HCT116 (cell line): ENCODE results near the gene RAPGEF1. TPM values are rescaled to one million over a fixed set of nuclear protein-coding genes. Genes with fewer than 3 reads are reported as not detected.

Source experiments
- ATAC-seq: fragments of 200-7000 bp; cut with Tn5 transposase; 2 replicates; pipeline ENCODE4 v1.9.1; 2020; ENCODE audit warnings: mild to moderate bottlenecking, moderate library complexity
- BruUV-seq: library from RNA; stranded (reverse); fragments of 400-500 nt; replicated peaks from 2 replicates; lab custom pipeline; 2021; lab: Mats Ljungman, UMichigan
- CTCF ChIA-PET: fragments of 300-600 bp; sonication (Branson Sonifier 250); formaldehyde crosslinking; loops from one replicate; lab custom pipeline; 2021; ENCODE audit warnings: antibody characterized with exemption; lab: Charles Lee
- POLR2A ChIA-PET: fragments of 300-600, 350-600 bp; sonication (Branson Sonifier 250); formaldehyde crosslinking; loops from one replicate; lab custom pipeline; 2021; ENCODE audit warnings: antibody characterized with exemption; lab: Charles Lee
- RAD21 ChIA-PET, 2 experiments: fragments of 300-600 bp; sonication (Branson Sonifier 250); formaldehyde crosslinking; loops; one replicate each; lab custom pipeline; 2023; ENCODE audit warnings: low total read pairs in 2 of 2; ENCODE audit not compliant: uncharacterized antibody in 2 of 2, unreplicated experiment in 2 of 2, low non-redundant PET in 1 of 2; lab: Charles Lee
- DNase-seq: peaks from one replicate; pipeline ENCODE4 v3.0.0-alpha.2; 2010; ENCODE audit warnings: low read depth, low spot score
- H2AFZ ChIP-seq: fragments of 200-600 bp; shearing (Covaris generic), sonication (generic); 2 replicates; pipeline ENCODE4 v1.6.1; 2017; ENCODE audit warnings: low read depth, mixed run types, mixed read lengths, antibody characterized with exemption, low read length; ENCODE audit not compliant: poor library complexity, severe bottlenecking
- H3K27ac ChIP-seq: 2 replicates; pipeline ENCODE4 v1.5.1; 2012; ENCODE audit warnings: low read depth, low read length
- H3K27me3 ChIP-seq: fragments of 200-600 bp; sonication (generic); 2 replicates; pipeline ENCODE4 v1.6.1; 2016; ENCODE audit warnings: mixed run types, low read length, mixed read lengths; ENCODE audit not compliant: insufficient read depth
- H3K36me3 ChIP-seq, 2 experiments: fragments of 200-500 bp in 1 of 2; fragments of 200-600 bp in 1 of 2; sonication (Bioruptor generic) in 1 of 2; sonication (generic) in 1 of 2; 2 replicates each; pipeline versions ENCODE4 v1.5.1 to v1.6.1; 2014 to 2016; ENCODE audit warnings: low read length in 2 of 2, inconsistent platforms in 1 of 2, mixed read lengths in 1 of 2, mixed run types in 1 of 2; ENCODE audit not compliant: insufficient read depth in 2 of 2, control insufficient read depth in 1 of 2
- H3K4me1 ChIP-seq, 2 experiments: fragments of 200-600 bp in 1 of 2; sonication (generic) in 1 of 2; 2 replicates each; pipeline versions ENCODE4 v1.5.1 to v1.6.1; 2012 to 2017; ENCODE audit warnings: low read length in 2 of 2, inconsistent platforms in 1 of 2, mild to moderate bottlenecking in 1 of 2, mixed read lengths in 1 of 2, mixed run types in 1 of 2, moderate library complexity in 1 of 2; ENCODE audit not compliant: insufficient read depth in 2 of 2, control insufficient read depth in 1 of 2
- H3K4me2 ChIP-seq: fragments of 200-600 bp; sonication (generic); 2 replicates; pipeline ENCODE4 v1.6.1; 2017; ENCODE audit warnings: mixed run types, low read length, mixed read lengths
- H3K4me3 ChIP-seq, 2 experiments: fragments of 200-600 bp in 1 of 2; sonication (generic) in 1 of 2; replicated peaks in 1 of 2; 2 replicates each; pipeline ENCODE4 v1.5.1; 2011 to 2016; ENCODE audit warnings: low read length in 2 of 2, control low read depth in 1 of 2, low read depth in 1 of 2, mild to moderate bottlenecking in 1 of 2, mixed read lengths in 1 of 2, mixed run types in 1 of 2
- H3K79me2 ChIP-seq: fragments of 200-600 bp; sonication (generic); 2 replicates; pipeline ENCODE4 v1.6.1; 2017; ENCODE audit warnings: mild to moderate bottlenecking, mixed run types, low read length, moderate library complexity, mixed read lengths; ENCODE audit not compliant: insufficient read depth
- H3K9ac ChIP-seq: fragments of 200-600 bp; sonication (generic); 2 replicates; pipeline ENCODE4 v1.6.1; 2016; ENCODE audit warnings: low read length, mixed read lengths
- H3K9me2 ChIP-seq: fragments of 200-600 bp; sonication (generic), shearing (Covaris generic); 2 replicates; pipeline ENCODE4 v1.6.1; 2017; ENCODE audit warnings: mixed run types, mild to moderate bottlenecking, moderate library complexity; ENCODE audit not compliant: insufficient read depth
- H3K9me3 ChIP-seq, 2 experiments: fragments of 200-500 bp in 1 of 2; fragments of 200-600 bp in 1 of 2; sonication (Bioruptor generic) in 1 of 2; sonication (generic) in 1 of 2; 2 replicates each; pipeline ENCODE4 v1.6.1; 2014 to 2017; ENCODE audit warnings: low read length in 2 of 2, mixed read lengths in 2 of 2, inconsistent platforms in 1 of 2, low read depth in 1 of 2, mild to moderate bottlenecking in 1 of 2, mixed run types in 1 of 2, moderate library complexity in 1 of 2; ENCODE audit not compliant: control insufficient read depth in 1 of 2, insufficient read depth in 1 of 2
- H4K20me1 ChIP-seq: fragments of 200-600 bp; sonication (generic), shearing (Covaris generic); 2 replicates; pipeline ENCODE4 v1.6.1; 2017; ENCODE audit warnings: mixed run types, mild to moderate bottlenecking, moderate library complexity; ENCODE audit not compliant: insufficient read depth
- CBX3 ChIP-seq: IDR thresholded peaks from 2 replicates; pipeline ENCODE4 v1.6.1; 2012; ENCODE audit warnings: low read depth
- CEBPB ChIP-seq: IDR thresholded peaks from 2 replicates; pipeline ENCODE4 v1.6.1; 2012; ENCODE audit warnings: low read depth
- EGR1 ChIP-seq: IDR thresholded peaks from 2 replicates; pipeline ENCODE4 v1.6.1; 2012; ENCODE audit warnings: low read depth
- ELF1 ChIP-seq: IDR thresholded peaks from 2 replicates; pipeline ENCODE4 v1.6.1; 2012; ENCODE audit warnings: low read depth, borderline replicate concordance
- EZH2 ChIP-seq: fragments of 200-600 bp; sonication (generic); IDR thresholded peaks from 2 replicates; pipeline ENCODE4 v1.6.1; 2017; ENCODE audit warnings: antibody characterized with exemption, mixed run types
- EZH2phosphoT487 ChIP-seq: fragments of 200-600 bp; IDR thresholded peaks from 2 replicates; pipeline ENCODE4 v1.6.1; 2018; ENCODE audit warnings: antibody characterized with exemption, borderline replicate concordance
- JUND ChIP-seq: IDR thresholded peaks from 2 replicates; pipeline ENCODE4 v1.6.1; 2012
- POLR2AphosphoS5 ChIP-seq: IDR thresholded peaks from 2 replicates; pipeline ENCODE4 v1.6.1; 2011; ENCODE audit warnings: mild to moderate bottlenecking, low read depth, low read length, moderate library complexity
- SIN3A ChIP-seq: IDR thresholded peaks from 2 replicates; pipeline ENCODE4 v1.6.1; 2012; ENCODE audit warnings: low read depth
- SP1 ChIP-seq: IDR thresholded peaks from 2 replicates; pipeline ENCODE4 v1.6.1; 2012; ENCODE audit warnings: low read depth
- SRF ChIP-seq: IDR thresholded peaks from 2 replicates; pipeline ENCODE4 v1.6.1; 2012; ENCODE audit warnings: low read depth
- TCF7L2 ChIP-seq: IDR thresholded peaks from 2 replicates; pipeline ENCODE4 v1.7.0; 2011; ENCODE audit warnings: borderline replicate concordance, inconsistent platforms; ENCODE audit not compliant: insufficient read depth, insufficient read length; ENCODE audit errors: extremely low read depth
- YY1 ChIP-seq: IDR thresholded peaks from 2 replicates; pipeline ENCODE4 v1.6.1; 2011; ENCODE audit warnings: low read length, low read depth, moderate library complexity, mild to moderate bottlenecking; ENCODE audit not compliant: insufficient replicate concordance; ENCODE audit errors: extremely low read depth
- ZFX ChIP-seq: fragments of 450-650 bp; IDR thresholded peaks from 2 replicates; pipeline ENCODE4 v1.6.1; 2017
- ZNF274 ChIP-seq: fragments of 200-500 bp; sonication (Bioruptor generic); IDR thresholded peaks from 2 replicates; pipeline ENCODE4 v1.6.1; 2014; ENCODE audit warnings: mild to moderate bottlenecking, low read depth, low read length, inconsistent platforms
- intact Hi-C: fragments of 100-400 bp; cut with micrococcal nuclease; formaldehyde crosslinking; loops from 2 replicates; pipeline ENCODE4 v1.10.0; 2022
- total RNA-seq: library from RNA; stranded (reverse); gene quantifications from one replicate; pipeline ENCODE4 v1.2.1, GENCODE V29; 2021; ENCODE audit not compliant: unreplicated experiment
- TF ChIP-seq, protein P1 (sequence below): IDR thresholded peaks from 2 replicates; pipeline ENCODE4 v1.6.1; 2012
- TF ChIP-seq, protein P2 (sequence below): IDR thresholded peaks from 2 replicates; pipeline ENCODE4 v1.6.1; 2012; ENCODE audit warnings: low read depth
- TF ChIP-seq, protein P3 (sequence below): IDR thresholded peaks from 2 replicates; pipeline ENCODE4 v1.6.1; 2012
- TF ChIP-seq, protein P4 (sequence below), 3 experiments: fragments of 200-600 bp in 1 of 3; sonication (generic) in 1 of 3; IDR thresholded peaks in 2 of 3; conservative IDR thresholded peaks in 1 of 3; 2 replicates each; pipeline ENCODE4 v1.5.1; 2012 to 2017; ENCODE audit warnings: low read depth in 2 of 3, low read length in 2 of 3, antibody characterized with exemption in 1 of 3, borderline replicate concordance in 1 of 3, control low read depth in 1 of 3, mild to moderate bottlenecking in 1 of 3, mixed read lengths in 1 of 3, mixed run types in 1 of 3, moderate library complexity in 1 of 3; ENCODE audit not compliant: insufficient read depth in 1 of 3

Gene RAPGEF1
- total RNA-seq, 1 experiment from 2014 or later: 43.0 TPM

DNA sequence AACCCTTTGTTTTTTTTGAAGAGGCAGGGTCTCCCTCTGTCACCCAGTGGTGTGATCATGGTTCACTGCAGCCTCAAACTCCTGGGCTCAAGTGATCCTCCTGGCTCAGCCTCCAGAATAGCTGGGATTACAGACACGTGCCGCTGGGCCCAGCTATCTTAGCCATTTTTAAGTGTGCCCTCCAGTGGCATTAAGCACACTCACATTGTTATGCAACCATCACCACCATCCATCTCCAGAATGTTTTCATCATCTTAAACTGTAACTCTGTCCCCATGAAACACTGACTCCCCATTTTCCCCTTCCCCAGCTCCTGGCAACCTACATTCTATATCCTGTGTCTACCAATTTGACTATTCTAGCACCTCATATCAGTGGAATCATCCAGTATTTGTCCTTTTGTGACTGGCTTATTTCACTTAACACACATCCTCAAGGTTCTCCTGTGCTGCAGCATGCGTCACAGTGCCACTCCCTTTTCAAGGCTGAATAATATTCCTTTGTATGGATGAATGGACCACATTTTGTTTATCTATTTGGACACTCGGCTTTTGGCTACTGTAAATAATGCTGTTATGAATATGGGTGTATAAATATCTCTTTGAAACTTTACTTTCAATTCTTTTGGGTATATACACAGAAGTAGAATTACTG is 12.5 kb upstream of the RAPGEF1 start:
- CTCF ChIA-PET: interaction anchor here (0.8 kb wide), 1 partner anchor 161 kb away, joined by 3 read pairs; no protein-coding TSS in a partner anchor
- H3K36me3 ChIP-seq: no peaks in the 10 kb centered on the region
- no peaks in the 10 kb centered on the region for H3K9me2 ChIP-seq
- intact Hi-C loops: loop anchor here (5.0 kb wide), 1 partner anchor 400 kb away; no protein-coding TSS in a partner anchor
- no peaks in the 10 kb centered on the region for H3K9me3 ChIP-seq
- no peaks in the 10 kb centered on the region for H4K20me1 ChIP-seq
- TF ChIP-seq SP1: no peak
- TF ChIP-seq, protein P1, sequence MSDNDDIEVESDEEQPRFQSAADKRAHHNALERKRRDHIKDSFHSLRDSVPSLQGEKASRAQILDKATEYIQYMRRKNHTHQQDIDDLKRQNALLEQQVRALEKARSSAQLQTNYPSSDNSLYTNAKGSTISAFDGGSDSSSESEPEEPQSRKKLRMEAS: no peak
- TF ChIP-seq, protein P2, sequence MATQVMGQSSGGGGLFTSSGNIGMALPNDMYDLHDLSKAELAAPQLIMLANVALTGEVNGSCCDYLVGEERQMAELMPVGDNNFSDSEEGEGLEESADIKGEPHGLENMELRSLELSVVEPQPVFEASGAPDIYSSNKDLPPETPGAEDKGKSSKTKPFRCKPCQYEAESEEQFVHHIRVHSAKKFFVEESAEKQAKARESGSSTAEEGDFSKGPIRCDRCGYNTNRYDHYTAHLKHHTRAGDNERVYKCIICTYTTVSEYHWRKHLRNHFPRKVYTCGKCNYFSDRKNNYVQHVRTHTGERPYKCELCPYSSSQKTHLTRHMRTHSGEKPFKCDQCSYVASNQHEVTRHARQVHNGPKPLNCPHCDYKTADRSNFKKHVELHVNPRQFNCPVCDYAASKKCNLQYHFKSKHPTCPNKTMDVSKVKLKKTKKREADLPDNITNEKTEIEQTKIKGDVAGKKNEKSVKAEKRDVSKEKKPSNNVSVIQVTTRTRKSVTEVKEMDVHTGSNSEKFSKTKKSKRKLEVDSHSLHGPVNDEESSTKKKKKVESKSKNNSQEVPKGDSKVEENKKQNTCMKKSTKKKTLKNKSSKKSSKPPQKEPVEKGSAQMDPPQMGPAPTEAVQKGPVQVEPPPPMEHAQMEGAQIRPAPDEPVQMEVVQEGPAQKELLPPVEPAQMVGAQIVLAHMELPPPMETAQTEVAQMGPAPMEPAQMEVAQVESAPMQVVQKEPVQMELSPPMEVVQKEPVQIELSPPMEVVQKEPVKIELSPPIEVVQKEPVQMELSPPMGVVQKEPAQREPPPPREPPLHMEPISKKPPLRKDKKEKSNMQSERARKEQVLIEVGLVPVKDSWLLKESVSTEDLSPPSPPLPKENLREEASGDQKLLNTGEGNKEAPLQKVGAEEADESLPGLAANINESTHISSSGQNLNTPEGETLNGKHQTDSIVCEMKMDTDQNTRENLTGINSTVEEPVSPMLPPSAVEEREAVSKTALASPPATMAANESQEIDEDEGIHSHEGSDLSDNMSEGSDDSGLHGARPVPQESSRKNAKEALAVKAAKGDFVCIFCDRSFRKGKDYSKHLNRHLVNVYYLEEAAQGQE: no peak
- no peak for TF ChIP-seq CBX3
- TF ChIP-seq, protein P3, sequence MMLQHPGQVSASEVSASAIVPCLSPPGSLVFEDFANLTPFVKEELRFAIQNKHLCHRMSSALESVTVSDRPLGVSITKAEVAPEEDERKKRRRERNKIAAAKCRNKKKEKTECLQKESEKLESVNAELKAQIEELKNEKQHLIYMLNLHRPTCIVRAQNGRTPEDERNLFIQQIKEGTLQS: no peak
- no peak for TF ChIP-seq EGR1
- TF ChIP-seq EZH2phosphoT487: no peak
- TF ChIP-seq TCF7L2: no peak
- no peak for TF ChIP-seq ZFX
- no peak for TF ChIP-seq SRF
- TF ChIP-seq SIN3A: no peak
- no peak for TF ChIP-seq ZNF274
- TF ChIP-seq YY1: no peak
- TF ChIP-seq, protein P4, sequence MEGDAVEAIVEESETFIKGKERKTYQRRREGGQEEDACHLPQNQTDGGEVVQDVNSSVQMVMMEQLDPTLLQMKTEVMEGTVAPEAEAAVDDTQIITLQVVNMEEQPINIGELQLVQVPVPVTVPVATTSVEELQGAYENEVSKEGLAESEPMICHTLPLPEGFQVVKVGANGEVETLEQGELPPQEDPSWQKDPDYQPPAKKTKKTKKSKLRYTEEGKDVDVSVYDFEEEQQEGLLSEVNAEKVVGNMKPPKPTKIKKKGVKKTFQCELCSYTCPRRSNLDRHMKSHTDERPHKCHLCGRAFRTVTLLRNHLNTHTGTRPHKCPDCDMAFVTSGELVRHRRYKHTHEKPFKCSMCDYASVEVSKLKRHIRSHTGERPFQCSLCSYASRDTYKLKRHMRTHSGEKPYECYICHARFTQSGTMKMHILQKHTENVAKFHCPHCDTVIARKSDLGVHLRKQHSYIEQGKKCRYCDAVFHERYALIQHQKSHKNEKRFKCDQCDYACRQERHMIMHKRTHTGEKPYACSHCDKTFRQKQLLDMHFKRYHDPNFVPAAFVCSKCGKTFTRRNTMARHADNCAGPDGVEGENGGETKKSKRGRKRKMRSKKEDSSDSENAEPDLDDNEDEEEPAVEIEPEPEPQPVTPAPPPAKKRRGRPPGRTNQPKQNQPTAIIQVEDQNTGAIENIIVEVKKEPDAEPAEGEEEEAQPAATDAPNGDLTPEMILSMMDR (IDR thresholded peaks at IDR 0.05 in 2 of 3, conservative IDR thresholded peaks at IDR 0.05 in 1 of 3; ENCODE audit: borderline replicate concordance in 1 of 3, insufficient read depth in 1 of 3, low read depth in 2 of 3, low read length in 2 of 3): no peak
- no peak for TF ChIP-seq EZH2
- no peak for TF ChIP-seq POLR2AphosphoS5
- no peak for TF ChIP-seq JUND
- TF ChIP-seq CEBPB: no peak
- TF ChIP-seq ELF1: no peak
- H3K27me3 ChIP-seq: no peaks in the 10 kb centered on the region
- DNase-seq (no peak), ATAC-seq (no peak)
- H3K9ac ChIP-seq: no peak overlapping the region
- H3K79me2 ChIP-seq: no peaks in the 10 kb centered on the region
- no peak overlapping the region for H2AFZ ChIP-seq
- RAD21 ChIA-PET: no interaction called here
- peaks cover 0 to 4% of the 10 kb centered on the region in 2 experiments; a peak in 2 of 4 replicates for H3K4me1 ChIP-seq
- POLR2A ChIA-PET: no interaction called here
- H3K27ac ChIP-seq: no peak overlapping the region
- BruUV-seq: no TSS peak
- no peak overlapping the region for H3K4me3 ChIP-seq
- no peak overlapping the region for H3K4me2 ChIP-seq
